NOMO-1 (cell line): ENCODE results near the gene CCDC6.
A peak's percentile ranks its signal among the peaks of the same experiment; 100 is the strongest.
"Not testable (repeated sequence)": the region's sequence is repeated elsewhere in the genome, so short reads cannot be mapped to it uniquely, and the experiment has no call there.

ENCODE experiments used
- DNase-seq, 2 experiments: peaks; one replicate each; lab custom pipeline; 2025; ENCODE audit not compliant: unreplicated experiment in 2 of 2; lab: John Stamatoyannopoulos, UW

CCDC6 gene

GRCh38 chr10:59881640-59882039 lies 24.7 kb downstream of the CCDC6 start:
- DNase-seq = no peak

- no peak for DNase-seq
Observed at GRCh38 chr10:59880971-59881510, 25.3 kb downstream of the CCDC6 start.

DNA sequence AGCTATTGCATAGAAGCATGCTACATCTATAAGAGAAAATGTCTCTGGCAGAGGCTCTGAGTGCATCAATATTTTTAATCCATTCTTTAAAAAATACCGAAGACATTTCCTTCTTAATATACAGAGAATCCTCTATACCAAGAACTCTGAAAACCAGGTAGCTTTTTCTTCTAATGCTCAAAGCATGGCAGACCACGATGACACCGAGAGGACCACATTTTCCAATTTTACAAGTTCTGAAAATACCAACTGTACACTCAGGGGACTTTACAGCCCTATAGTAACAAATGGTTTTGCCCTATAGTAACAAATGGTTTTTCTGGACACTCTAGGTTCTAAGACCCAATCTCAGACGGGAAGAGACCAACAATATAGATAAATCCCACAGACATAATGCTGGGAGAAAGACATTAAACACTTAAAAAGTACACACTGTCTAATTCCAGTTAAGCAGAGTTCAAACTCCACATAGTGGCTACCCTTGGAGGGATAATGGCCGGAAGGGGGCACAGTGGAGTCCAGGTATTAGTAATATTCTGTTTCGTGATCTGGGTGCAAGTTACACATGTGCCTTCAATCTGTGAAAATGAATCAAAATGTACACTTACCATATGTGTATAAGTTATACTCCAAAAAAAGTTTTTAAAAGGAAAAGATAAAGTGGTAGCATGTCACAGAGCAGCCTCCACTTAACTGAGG lies 26.2 kb downstream of the CCDC6 start:
- DNase-seq = no peak

GRCh38 chr10:59879363-59879913 lies 26.9 kb downstream of the CCDC6 start:
- peak in 1 of 2 experiments; percentile 3 for DNase-seq

DNA sequence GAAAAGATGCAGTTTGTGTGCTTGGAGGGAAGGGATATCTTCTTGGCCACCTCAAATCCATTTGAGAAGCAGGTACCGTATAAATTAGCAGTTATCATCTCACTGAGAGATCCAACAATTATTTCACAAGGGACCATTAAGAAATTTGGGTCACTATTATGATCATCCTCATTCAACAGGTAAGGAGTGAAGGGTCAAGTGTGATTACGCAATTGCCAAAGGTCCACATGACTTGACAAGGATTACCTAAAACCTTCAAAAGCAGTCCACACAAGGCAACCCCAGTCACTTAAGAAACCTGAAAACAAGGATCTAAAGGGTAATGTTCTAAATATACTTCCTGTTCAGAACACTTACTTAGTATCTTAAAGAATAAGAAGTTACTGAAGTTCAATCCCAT lies 27.4 kb downstream of the CCDC6 start:
- no peak for DNase-seq

- DNase-seq = no peak
Observed at GRCh38 chr10:59878289-59878688, 28.1 kb downstream of the CCDC6 start.

- no peak for DNase-seq
Observed at GRCh38 chr10:59877191-59877671, 29.1 kb downstream of the CCDC6 start.

- no peak for DNase-seq
Observed at GRCh38 chr10:59876695-59877094, 29.7 kb downstream of the CCDC6 start.

DNA sequence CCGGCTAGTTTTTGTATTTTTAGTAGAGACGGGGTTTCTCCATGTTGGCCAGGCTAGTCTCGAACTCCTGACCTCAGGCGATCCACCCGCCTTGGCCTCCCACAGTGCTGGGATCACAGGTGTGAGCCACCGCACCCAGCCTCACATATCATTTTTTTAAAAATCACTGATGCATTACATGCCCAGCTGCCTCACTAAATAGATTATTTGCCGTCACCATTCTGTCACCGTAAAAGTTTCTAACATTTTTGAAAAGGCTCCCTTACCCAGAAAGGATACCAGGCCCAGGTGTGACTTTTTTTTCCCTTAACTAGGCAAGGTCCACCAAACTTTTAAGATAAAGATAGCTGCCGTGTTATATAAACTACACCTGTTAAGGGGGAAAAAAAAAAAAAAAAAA lies 30.1 kb downstream of the CCDC6 start:
- not testable (repeated sequence) for DNase-seq

DNA sequence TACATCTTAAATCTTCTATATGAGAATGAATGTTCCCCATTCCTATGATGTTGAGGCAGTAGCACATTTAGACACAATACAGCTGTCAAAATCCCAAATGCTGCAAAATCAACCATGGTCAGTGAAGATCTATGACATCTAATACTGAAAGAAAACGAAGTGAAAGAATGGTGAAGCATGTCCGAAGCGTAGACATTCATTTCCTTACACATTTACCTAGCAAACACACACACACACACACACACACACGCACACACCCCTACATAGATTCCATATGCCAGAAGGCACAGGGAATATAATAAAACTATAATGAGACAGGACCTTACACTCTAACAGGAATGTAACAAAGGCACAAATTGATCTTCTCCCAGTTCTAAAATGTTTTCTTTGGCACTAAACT lies 32.5 kb downstream of the CCDC6 start:
- DNase-seq = no peak

- no peak for DNase-seq
Observed at GRCh38 chr10:59872892-59873463, 33.4 kb downstream of the CCDC6 start.

DNA sequence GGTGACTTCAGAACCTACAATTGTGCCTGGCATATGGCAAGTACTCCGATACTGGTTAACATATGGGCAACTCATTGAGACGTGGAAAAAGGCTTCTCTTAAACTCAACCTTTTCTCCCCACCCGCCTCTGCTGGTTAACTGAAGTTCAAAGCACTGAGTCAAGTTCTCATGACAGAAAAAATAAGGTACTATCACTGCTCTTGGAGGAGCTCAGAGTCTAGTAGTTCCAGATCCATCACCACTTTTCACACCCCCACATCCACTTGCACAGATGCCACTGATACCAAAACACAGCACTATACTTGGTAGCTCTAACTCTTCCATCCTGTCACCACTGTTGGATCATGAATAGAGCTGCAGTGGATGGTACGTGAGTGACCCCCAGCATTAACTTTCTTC lies 36.2 kb downstream of the CCDC6 start:
- DNase-seq = no peak

- DNase-seq = no peak
Observed at GRCh38 chr10:59869594-59869940, 36.8 kb downstream of the CCDC6 start.

DNA sequence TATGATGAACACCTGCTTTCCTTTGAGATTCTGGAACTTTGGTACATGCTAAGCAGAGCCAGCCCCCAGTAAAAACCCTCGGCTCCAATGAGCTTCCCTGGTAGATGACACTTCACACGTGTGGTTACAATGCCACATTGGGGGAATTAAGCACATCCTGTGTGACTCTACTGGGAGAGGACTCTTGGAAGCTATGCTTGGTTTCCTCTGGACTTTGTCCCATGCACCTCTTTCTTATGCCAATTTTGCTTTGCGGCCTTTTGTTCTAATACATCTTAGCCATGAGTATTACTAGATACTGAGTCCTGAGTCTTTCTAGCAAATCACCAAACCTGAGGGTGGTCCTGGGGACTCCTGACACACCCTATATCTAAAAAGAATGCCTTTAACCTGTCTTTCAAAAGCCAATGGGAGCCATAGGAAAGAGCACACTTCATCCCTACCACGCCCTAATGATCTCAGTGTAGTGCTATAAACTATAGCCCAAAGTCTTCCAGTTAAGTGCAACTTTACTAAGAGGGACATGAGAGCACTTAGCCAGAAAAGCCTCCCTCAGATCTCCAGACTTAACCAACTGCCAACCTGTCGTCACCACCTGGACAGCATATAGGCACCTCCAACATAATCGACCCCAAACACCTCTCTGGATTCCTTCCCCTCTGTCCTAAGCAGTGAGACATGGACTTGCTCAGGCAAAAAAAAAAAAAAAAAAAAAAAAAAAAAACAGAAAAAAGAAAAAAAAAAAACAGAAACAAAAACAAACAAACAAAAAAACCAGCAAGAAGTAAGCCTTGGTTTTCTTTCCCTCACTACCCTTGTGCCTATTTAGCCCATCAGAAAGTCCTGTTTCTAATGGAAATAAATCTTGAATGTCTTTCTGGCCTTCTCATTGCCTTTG lies 37.4 kb downstream of the CCDC6 start:
- DNase-seq = no peak

DNA sequence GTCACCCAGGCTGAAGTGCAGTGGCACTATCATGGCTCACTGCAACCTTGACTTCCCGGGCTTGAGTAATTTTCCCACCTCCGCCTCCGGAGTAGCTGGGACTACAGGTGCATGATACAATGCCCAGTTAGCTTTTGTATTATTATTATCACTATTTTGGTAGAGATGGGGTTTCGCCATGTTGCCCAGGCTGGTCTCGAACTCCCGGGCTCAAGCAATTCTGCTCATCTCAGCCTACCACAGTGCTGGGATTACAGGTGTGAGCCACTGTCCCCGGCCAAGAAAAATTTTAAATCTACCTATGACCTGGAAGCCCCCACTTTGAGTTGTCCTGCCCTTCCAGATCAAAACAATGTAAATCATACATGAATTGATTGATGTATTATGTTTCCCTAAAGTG lies 38.8 kb downstream of the CCDC6 start:
- no peak for DNase-seq

DNA sequence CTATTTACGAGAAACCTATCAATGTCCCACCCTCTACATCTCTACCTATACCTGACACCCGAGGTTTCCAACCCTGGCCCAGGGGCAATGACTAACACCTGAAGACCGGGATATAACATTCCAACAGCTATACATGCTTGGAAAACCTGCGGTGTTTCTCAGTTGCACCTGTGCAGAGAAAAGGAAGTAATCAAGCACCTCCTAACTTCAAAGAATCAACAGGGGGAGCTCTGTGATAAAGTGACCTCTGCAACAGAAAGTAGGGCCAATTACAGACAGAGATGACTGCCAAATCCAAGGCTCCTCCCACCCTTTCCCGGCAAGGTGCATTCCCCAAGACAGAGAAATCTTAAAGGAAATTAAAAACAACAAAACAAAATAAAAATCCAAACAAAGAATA lies 41.3 kb downstream of the CCDC6 start:
- DNase-seq = peak; percentile 6 to 11

DNA sequence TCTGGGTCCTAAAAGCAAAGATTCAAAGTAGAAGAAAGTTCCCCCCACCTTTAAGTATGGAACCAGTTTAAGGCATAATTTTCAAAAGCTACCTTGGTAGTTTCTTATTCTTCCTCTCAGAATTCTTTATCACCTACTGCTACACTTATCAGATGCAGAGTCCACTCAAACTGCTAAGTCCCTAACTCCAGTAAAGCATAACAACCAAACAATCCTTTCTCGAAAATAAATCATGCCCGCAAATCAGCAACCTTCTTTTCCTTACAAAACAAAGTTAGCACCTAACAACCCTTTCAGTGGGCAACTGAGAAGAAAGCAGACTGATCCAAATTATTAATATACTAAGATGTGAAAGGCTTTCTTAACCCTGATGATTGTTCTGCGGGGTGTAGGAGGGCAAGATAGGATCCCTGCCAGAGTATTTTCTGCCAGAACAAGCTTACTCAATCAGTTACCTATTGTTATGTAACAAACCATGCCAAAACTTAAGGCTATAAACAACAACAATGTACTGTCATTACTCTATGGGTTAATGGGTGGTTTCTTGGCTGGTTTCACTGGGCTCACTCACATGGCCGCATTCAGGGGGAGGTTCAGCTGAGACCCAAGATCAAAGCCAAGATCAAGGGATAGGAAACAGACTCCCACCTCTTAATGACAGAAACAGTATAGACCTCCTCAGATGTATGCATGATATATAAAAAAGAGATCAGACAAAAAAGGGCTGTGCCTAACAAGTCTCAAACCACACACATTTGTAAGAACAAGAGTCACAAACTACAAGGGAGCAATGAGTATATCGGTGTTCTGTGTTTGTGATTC lies 42.0 kb downstream of the CCDC6 start:
- DNase-seq = no peak

DNA sequence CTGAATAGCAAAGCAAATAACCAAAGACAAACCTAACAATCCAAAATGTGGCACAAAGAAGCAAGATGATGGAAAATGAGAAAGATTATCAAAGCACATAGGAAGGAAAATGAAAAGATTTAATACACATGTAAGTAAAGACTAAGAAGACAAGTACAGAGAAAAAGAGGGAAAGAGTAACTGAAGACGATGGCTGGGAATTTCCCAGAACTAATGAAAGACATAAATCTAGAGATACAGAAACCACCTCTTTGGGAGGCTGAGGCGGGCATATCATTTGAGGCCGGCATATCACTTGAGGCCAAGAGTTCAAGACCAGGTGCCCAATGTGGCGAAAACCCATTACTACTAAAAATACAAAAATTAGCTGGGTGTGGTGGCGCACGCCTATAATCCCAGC lies 46.8 kb downstream of the CCDC6 start:
- no peak for DNase-seq

GRCh38 chr10:59857921-59858320 lies 48.4 kb downstream of the CCDC6 start:
- DNase-seq = no peak

GRCh38 chr10:59857049-59857448 lies 49.3 kb downstream of the CCDC6 start:
- no peak for DNase-seq
